Measurements from ENCODE around the gene PRR29. TPM values are rescaled to one million over a fixed set of nuclear protein-coding genes. Genes with fewer than 3 reads are reported as not detected.

PRR29 gene
- total RNA-seq, 1 experiment from 2014 or later: 0.77 TPM

GRCh38 chr17:63986821-63987220, 11.3 kb upstream of the PRR29 start:
- Histone ChIP-seq H3K9me3 (ENCODE audit: low read length) (no peaks in the 10 kb centered on the region), H3K4me1 (ENCODE audit: insufficient read depth, low read length) (peaks cover 12% of the 10 kb centered on the region), H3K4me3 (ENCODE audit: low read length) (no peak overlapping the region), H3K79me2 (ENCODE audit: low read length) (no peaks in the 10 kb centered on the region), H2AFZ (ENCODE audit: low read length) (no peak overlapping the region), H3K9me2 (replicated peaks; ENCODE audit: low read length) (no peaks in the 10 kb centered on the region), H3K9ac (ENCODE audit: low read length) (no peak overlapping the region), H3K27ac (ENCODE audit: low read length) (no peak overlapping the region), H3K4me2 (ENCODE audit: low read length) (no peak overlapping the region), H3F3A (ENCODE audit: low read length, unreplicated experiment) (no peaks in the 10 kb centered on the region), H4K20me1 (ENCODE audit: low read length) (no peaks in the 10 kb centered on the region), H3K27me3 (ENCODE audit: low read length) (peaks cover 4% of the 10 kb centered on the region; the same call in 1 of the 2 replicates), H3K36me3 (ENCODE audit: low read depth, low read length) (no peaks in the 10 kb centered on the region)
- intact Hi-C loops (cut with micrococcal nuclease): no loop called here
- TF ChIP-seq EZH2 (IDR thresholded peaks at IDR 0.05; ENCODE audit: low read length, unreplicated experiment) (no peak), EZH2phosphoT487 (IDR thresholded peaks at IDR 0.05; ENCODE audit: borderline replicate concordance, low read length) (no peak)
- TF ChIP-seq, protein P1, sequence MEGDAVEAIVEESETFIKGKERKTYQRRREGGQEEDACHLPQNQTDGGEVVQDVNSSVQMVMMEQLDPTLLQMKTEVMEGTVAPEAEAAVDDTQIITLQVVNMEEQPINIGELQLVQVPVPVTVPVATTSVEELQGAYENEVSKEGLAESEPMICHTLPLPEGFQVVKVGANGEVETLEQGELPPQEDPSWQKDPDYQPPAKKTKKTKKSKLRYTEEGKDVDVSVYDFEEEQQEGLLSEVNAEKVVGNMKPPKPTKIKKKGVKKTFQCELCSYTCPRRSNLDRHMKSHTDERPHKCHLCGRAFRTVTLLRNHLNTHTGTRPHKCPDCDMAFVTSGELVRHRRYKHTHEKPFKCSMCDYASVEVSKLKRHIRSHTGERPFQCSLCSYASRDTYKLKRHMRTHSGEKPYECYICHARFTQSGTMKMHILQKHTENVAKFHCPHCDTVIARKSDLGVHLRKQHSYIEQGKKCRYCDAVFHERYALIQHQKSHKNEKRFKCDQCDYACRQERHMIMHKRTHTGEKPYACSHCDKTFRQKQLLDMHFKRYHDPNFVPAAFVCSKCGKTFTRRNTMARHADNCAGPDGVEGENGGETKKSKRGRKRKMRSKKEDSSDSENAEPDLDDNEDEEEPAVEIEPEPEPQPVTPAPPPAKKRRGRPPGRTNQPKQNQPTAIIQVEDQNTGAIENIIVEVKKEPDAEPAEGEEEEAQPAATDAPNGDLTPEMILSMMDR (conservative IDR thresholded peaks at IDR 0.05; ENCODE audit: low read depth, low read length): no peak
- DNase-seq (no peak), ATAC-seq (no peak)
- ChIA-PET POLR2A (ENCODE audit: unreplicated experiment) (no interaction called here), CTCF (interaction anchor here (0.6 kb wide), 1 partner anchor 11 kb away, joined by 4 read pairs; no protein-coding TSS in a partner anchor)
- BruUV-seq (replicated peaks): no TSS peak

GRCh38 chr17:63987221-63988126, 10.7 kb upstream of the PRR29 start:
- H3K9ac ChIP-seq (ENCODE audit: low read length): no peak overlapping the region
- intact Hi-C loops (cut with micrococcal nuclease): loop anchor here (2.0 kb wide), 1 partner anchor 69 kb away; the partner anchor contains the start of gene GH1
- ChIA-PET POLR2A (ENCODE audit: unreplicated experiment) (no interaction called here), CTCF (no interaction called here)
- no peaks in the 10 kb centered on the region for H3K9me3 ChIP-seq (ENCODE audit: low read length)
- no peak for ATAC-seq
- BruUV-seq (replicated peaks): no TSS peak
- H3K4me2 ChIP-seq (ENCODE audit: low read length): no peak overlapping the region
- H3K27me3 ChIP-seq (ENCODE audit: low read length): peaks cover 11% of the 10 kb centered on the region
- no peaks in the 10 kb centered on the region for H3K36me3 ChIP-seq (ENCODE audit: low read depth, low read length)
- H4K20me1 ChIP-seq (ENCODE audit: low read length): no peaks in the 10 kb centered on the region
- H3K4me1 ChIP-seq (ENCODE audit: insufficient read depth, low read length): peaks cover 12% of the 10 kb centered on the region
- H3K79me2 ChIP-seq (ENCODE audit: low read length): no peaks in the 10 kb centered on the region
- no peak for DNase-seq
- TF ChIP-seq, protein P1 (conservative IDR thresholded peaks at IDR 0.05; ENCODE audit: low read depth, low read length): no peak
- TF ChIP-seq EZH2phosphoT487 (IDR thresholded peaks at IDR 0.05; ENCODE audit: borderline replicate concordance, low read length) (no peak), EZH2 (IDR thresholded peaks at IDR 0.05; ENCODE audit: low read length, unreplicated experiment) (no peak)
- no peaks in the 10 kb centered on the region for H3K9me2 ChIP-seq (replicated peaks; ENCODE audit: low read length)
- H2AFZ ChIP-seq (ENCODE audit: low read length): no peak overlapping the region
- no peak overlapping the region for H3K4me3 ChIP-seq (ENCODE audit: low read length)
- no peaks in the 10 kb centered on the region for H3F3A ChIP-seq (ENCODE audit: low read length, unreplicated experiment)
- no peak overlapping the region for H3K27ac ChIP-seq (ENCODE audit: low read length)

- Histone ChIP-seq H3K79me2 (ENCODE audit: low read length) (no peaks in the 10 kb centered on the region), H4K20me1 (ENCODE audit: low read length) (no peaks in the 10 kb centered on the region), H3K36me3 (ENCODE audit: low read depth, low read length) (no peaks in the 10 kb centered on the region), H3K4me2 (ENCODE audit: low read length) (no peak overlapping the region), H3K4me1 (ENCODE audit: insufficient read depth, low read length) (peaks cover 12% of the 10 kb centered on the region), H3K9me2 (replicated peaks; ENCODE audit: low read length) (no peaks in the 10 kb centered on the region), H2AFZ (ENCODE audit: low read length) (no peak overlapping the region), H3K9me3 (ENCODE audit: low read length) (no peaks in the 10 kb centered on the region), H3F3A (ENCODE audit: low read length, unreplicated experiment) (no peaks in the 10 kb centered on the region), H3K9ac (ENCODE audit: low read length) (no peak overlapping the region), H3K4me3 (ENCODE audit: low read length) (no peak overlapping the region), H3K27ac (ENCODE audit: low read length) (no peak overlapping the region), H3K27me3 (ENCODE audit: low read length) (peaks cover 14% of the 10 kb centered on the region)
- DNase-seq (no peak), ATAC-seq (no peak)
- TF ChIP-seq EZH2 (IDR thresholded peaks at IDR 0.05; ENCODE audit: low read length, unreplicated experiment) (no peak), EZH2phosphoT487 (IDR thresholded peaks at IDR 0.05; ENCODE audit: borderline replicate concordance, low read length) (no peak)
- TF ChIP-seq, protein P1 (conservative IDR thresholded peaks at IDR 0.05; ENCODE audit: low read depth, low read length): no peak
- BruUV-seq (replicated peaks): no TSS peak
- POLR2A ChIA-PET (ENCODE audit: unreplicated experiment): no interaction called here
- intact Hi-C loops (cut with micrococcal nuclease): loop anchor here (2.0 kb wide), 1 partner anchor 69 kb away; the partner anchor contains the start of gene GH1
- CTCF ChIA-PET: no interaction called here
These were observed 10.0 kb upstream of the PRR29 start for GRCh38 chr17:63988127-63988478.

Data from PC-3 (cell line).